ENCODE data around the gene RRP1.
A peak's percentile ranks its signal among the peaks of the same experiment; 100 is the strongest.

Gene RRP1

DNA sequence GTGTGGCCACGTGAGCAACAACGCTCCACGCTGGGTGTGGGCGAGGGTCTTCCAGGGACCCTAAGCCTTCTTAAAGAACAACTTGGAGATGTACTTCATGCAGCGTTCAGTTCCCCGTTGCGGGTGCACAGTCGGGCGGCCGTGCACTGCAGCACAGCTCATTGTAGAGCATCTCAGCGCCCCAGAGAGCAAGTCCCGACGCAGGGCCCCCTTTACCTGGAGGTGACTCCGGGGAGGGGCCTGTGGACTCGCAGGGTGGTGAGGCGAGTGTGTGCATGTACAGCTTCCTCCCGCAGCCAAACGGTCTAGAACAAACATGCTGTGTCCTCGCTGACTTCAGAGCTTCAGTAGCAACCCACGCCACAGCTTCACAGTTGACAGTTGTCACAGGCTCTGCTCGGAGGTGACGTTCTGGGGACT is 19.5 kb downstream of the RRP1 start:
- DNase-seq (ENCODE audit: low read depth): no peak
- no peak overlapping the region for H3K4me3 ChIP-seq (ENCODE audit: low read depth, low read length)
- TF ChIP-seq, protein P1, sequence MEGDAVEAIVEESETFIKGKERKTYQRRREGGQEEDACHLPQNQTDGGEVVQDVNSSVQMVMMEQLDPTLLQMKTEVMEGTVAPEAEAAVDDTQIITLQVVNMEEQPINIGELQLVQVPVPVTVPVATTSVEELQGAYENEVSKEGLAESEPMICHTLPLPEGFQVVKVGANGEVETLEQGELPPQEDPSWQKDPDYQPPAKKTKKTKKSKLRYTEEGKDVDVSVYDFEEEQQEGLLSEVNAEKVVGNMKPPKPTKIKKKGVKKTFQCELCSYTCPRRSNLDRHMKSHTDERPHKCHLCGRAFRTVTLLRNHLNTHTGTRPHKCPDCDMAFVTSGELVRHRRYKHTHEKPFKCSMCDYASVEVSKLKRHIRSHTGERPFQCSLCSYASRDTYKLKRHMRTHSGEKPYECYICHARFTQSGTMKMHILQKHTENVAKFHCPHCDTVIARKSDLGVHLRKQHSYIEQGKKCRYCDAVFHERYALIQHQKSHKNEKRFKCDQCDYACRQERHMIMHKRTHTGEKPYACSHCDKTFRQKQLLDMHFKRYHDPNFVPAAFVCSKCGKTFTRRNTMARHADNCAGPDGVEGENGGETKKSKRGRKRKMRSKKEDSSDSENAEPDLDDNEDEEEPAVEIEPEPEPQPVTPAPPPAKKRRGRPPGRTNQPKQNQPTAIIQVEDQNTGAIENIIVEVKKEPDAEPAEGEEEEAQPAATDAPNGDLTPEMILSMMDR (conservative IDR thresholded peaks at IDR 0.05; ENCODE audit: low read depth, low read length): no peak

DNA sequence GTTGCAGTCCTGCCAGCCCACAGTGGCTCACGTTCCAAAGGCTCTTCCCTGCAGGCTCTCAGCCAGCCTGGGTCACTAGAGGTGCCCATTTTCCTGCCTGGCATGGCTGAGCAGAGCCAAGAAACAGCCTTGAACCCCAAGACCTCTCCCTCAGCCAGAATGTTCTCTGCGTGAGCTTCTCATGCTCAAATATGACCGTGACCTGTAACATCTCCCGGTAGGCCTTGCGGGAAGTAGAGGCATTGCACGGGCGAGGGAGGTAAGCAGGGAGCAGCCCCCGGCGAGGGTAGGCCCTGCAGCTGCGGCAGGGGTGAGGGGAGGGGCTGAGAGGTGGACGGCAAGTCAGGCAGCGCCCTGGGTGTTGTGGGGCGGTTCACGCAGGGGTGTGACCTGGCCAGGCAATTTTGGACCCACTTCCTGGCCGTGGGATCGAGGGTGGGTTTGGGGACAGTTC is 20.0 kb downstream of the RRP1 start:
- H3K4me3 ChIP-seq (ENCODE audit: low read depth, low read length): no peak overlapping the region
- TF ChIP-seq, protein P1 (conservative IDR thresholded peaks at IDR 0.05; ENCODE audit: low read depth, low read length): no peak

DNA sequence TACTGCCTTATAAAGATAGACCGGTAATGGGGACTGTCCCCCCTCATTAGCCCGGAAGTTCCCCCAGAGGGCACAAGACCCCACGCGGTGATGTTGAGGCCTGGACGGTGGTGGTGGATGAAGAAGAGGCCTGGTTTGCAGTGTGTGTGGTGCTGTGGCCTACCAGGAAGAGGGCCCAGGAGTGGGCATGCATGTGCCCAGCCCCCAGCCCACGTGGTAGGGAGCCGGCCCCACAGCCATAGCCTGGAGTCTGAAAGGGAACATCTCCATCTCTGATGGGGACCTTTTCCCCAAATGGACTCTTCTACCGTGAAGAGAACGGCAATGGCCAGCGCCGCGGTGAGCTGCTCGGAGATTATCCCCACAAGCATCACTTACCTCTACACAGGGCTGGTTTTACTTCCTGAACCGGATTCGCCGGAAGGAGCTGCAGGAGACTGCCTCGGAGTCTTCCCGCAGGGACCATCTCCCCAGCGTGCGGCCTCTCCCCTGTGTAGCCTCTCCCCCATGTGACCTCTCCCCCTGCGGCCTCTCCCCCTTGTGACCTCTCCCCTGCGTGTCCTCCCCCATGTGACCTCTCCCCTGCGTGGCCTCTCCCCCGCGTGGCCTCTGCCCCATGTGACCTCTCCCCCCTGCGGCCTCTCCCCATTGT is 20.6 kb downstream of the RRP1 start:
- TF ChIP-seq, protein P1 (conservative IDR thresholded peaks at IDR 0.05; ENCODE audit: low read depth, low read length): no peak
- no peak for DNase-seq (ENCODE audit: low read depth)
- no peak overlapping the region for H3K4me3 ChIP-seq (ENCODE audit: low read depth, low read length)

More for the DNA sequence above, 20.0 kb downstream of the RRP1 start:
- DNase-seq (ENCODE audit: low read depth): no peak

DNA sequence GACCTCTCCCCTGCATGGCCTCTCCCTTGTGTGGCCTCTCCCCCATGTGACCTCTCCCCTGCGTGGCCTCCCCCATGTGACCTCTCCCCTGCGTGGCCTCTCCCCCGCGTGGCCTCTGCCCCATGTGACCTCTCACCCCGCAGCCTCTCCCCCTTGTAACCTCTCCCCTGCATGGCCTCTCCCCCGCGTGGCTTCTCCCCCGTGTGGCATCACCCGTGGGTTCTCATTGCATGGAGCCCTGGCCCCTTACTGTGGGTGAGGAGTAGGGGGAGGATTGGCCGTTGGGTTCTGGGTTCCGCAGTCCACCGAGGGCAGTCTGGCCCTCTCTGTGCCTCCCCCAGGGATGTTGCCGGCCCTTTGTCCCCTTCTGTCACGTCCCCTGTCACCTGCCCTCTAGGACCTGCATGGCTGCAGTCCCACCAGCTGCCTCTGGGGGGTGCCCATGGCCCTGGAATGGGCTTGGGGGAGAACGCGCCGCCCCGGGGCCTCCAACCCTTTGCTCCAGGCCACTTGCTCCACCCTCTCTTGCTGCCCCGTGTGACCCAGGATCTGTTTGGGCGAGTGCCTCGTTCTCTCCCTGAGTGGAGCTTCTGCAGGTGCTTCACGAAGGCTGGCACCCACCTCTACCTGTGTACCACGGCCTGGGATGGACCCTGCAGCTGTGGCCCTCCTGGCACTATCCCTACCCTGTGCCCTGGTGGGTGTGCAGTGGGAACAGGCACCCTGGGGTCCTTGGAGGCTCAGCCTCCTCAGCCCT is 21.3 kb downstream of the RRP1 start:
- TF ChIP-seq, protein P1 (conservative IDR thresholded peaks at IDR 0.05; ENCODE audit: low read depth, low read length): peak; percentile 92
- DNase-seq (ENCODE audit: low read depth): peak; percentile 61
- H3K4me3 ChIP-seq (ENCODE audit: low read depth, low read length): no peak overlapping the region

DNA sequence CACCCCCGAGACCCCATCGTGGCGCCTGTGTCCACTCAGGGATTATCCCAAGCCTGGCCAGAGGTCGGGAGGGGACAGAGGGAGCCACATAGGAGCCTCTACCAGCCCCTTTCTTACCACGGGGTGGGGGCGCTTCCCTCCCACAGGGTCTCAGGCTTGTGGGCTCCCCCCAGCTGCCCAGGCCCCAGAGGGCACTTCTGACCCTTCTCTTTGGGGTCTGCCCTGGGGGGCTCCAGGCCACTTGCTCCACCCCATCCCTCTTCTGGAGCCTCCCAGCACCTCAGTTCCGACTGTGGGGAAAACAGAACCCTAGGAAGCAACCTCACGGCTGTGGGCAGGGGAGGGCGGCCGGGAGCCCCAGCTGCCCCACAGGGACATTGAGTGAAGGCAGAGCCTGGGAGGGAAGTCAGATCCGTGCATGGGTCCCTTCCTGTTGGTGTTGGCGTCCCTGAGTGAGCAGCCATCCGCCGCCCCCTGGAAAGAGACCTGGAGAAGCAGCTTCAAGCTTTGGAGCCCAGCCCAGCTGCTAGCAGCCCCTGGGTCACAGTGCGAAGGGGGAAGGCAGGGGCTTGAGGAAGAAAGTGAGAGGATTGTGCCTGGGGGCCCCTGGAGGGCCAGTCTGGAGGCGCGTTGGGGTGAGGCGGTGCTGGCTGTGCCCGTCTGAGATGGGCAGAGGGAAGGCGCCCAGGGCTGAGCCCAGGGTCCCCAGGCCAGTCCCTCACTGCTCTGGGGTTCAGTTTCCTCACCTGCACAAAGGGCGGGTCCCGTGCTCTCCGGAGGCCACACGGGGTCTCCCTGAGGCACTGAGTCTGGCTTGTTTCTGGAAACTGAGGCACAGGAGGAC is 22.1 kb downstream of the RRP1 start:
- TF ChIP-seq, protein P1 (conservative IDR thresholded peaks at IDR 0.05; ENCODE audit: low read depth, low read length): no peak
- H3K4me3 ChIP-seq (ENCODE audit: low read depth, low read length): no peak overlapping the region
- no peak for DNase-seq (ENCODE audit: low read depth)

DNA sequence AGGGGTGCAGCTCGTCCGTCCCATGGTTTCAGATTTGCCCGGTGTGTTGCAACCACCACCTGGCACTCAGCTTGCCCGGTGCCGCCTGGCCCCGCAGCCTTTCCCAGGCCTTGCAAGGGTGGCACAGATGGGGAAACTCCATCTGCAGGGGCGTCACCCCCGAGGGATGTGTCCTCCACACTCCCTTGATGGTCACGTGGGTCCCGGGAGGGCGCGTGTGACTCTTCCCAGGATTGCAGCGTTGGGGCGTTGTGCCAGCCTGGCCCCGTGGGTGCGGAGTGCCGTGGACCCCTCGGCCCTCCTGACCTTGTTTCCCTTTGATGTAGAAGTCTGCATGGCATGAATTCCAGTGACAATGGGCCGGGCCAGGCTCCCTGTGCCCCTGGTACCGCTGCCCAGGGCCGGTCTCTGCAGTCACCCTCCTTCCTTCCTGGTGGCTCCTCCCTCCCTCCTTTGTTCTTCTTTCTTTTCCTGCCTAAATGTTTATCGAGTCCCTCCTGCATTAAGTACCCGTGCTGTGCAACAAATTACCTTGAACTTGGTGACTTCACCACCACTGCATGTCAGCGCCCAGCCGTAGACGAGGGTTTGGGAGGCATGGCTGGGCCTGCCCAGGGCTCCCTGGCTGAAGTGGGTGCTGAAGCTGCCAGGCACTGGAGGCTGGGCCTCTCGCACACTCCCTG is 22.9 kb downstream of the RRP1 start:
- H3K4me3 ChIP-seq (ENCODE audit: low read depth, low read length): no peak overlapping the region
- DNase-seq (ENCODE audit: low read depth): no peak
- TF ChIP-seq, protein P1 (conservative IDR thresholded peaks at IDR 0.05; ENCODE audit: low read depth, low read length): no peak

Data from choroid plexus epithelial cell (primary cell).